H9 (cell line): ENCODE measurements around the gene DIP2C. TPM values are rescaled to one million over a fixed set of nuclear protein-coding genes. Genes with fewer than 3 reads are reported as not detected.

Source experiments
- DNase-seq: peaks from one replicate; pipeline ENCODE4 v3.0.0-alpha.2; 2017
- H2AFZ ChIP-seq: one replicate; pipeline ENCODE4 v1.6.1; 2013; ENCODE audit warnings: mild to moderate bottlenecking, low read length, control low read depth, moderate library complexity
- H2AK5ac ChIP-seq: 2 replicates; pipeline ENCODE4 v1.6.1; 2013; ENCODE audit warnings: low read length, control low read depth, mixed read lengths; ENCODE audit not compliant: insufficient read length
- H2BK120ac ChIP-seq: one replicate; pipeline ENCODE4 v1.6.1; 2013; ENCODE audit warnings: low read depth, mild to moderate bottlenecking, low read length, control low read depth, inconsistent platforms; ENCODE audit not compliant: poor library complexity, severe bottlenecking
- H2BK12ac ChIP-seq: 2 replicates; pipeline ENCODE4 v1.6.1; 2013; ENCODE audit warnings: low read length, control low read depth, mixed read lengths, low read depth; ENCODE audit not compliant: insufficient read length
- H2BK15ac ChIP-seq: 2 replicates; pipeline ENCODE4 v1.6.1; 2013; ENCODE audit warnings: low read depth, low read length, control low read depth
- H2BK20ac ChIP-seq: one replicate; pipeline ENCODE4 v1.6.1; 2013; ENCODE audit warnings: low read depth, mild to moderate bottlenecking, low read length, control low read depth, inconsistent platforms; ENCODE audit not compliant: poor library complexity, severe bottlenecking
- H2BK5ac ChIP-seq: 2 replicates; pipeline ENCODE4 v1.6.1; 2013; ENCODE audit warnings: low read length, control low read depth, mixed read lengths; ENCODE audit not compliant: insufficient read length
- H3K14ac ChIP-seq: 2 replicates; pipeline ENCODE4 v1.6.1; 2013; ENCODE audit warnings: low read length, control low read depth; ENCODE audit not compliant: insufficient read depth
- H3K18ac ChIP-seq: 2 replicates; pipeline ENCODE4 v1.6.1; 2013; ENCODE audit warnings: low read depth, mild to moderate bottlenecking, mixed read lengths, low read length, control low read depth; ENCODE audit not compliant: insufficient read length
- H3K23ac ChIP-seq: 2 replicates; pipeline ENCODE4 v1.6.1; 2013; ENCODE audit warnings: low read length, control low read depth, mixed read lengths, low read depth; ENCODE audit not compliant: insufficient read length
- H3K23me2 ChIP-seq: 2 replicates; pipeline ENCODE4 v1.6.1; 2013; ENCODE audit warnings: low read depth, mild to moderate bottlenecking, mixed read lengths, low read length, control low read depth; ENCODE audit not compliant: insufficient read length, poor library complexity, severe bottlenecking
- H3K27ac ChIP-seq: 2 replicates; pipeline ENCODE4 v1.5.1; 2013; ENCODE audit warnings: low read length, control low read depth, mixed read lengths, low read depth; ENCODE audit not compliant: insufficient read length
- H3K27me3 ChIP-seq: 2 replicates; pipeline ENCODE4 v1.6.1; 2013; ENCODE audit warnings: low read length, control low read depth, inconsistent platforms; ENCODE audit not compliant: insufficient read depth
- H3K4ac ChIP-seq: 2 replicates; pipeline ENCODE4 v1.6.1; 2013; ENCODE audit warnings: low read depth, mild to moderate bottlenecking, control low read depth, inconsistent platforms, low read length, moderate library complexity
- H3K4me1 ChIP-seq: 2 replicates; pipeline ENCODE4 v1.6.1; 2013; ENCODE audit warnings: low read length, control low read depth, inconsistent platforms; ENCODE audit not compliant: insufficient read depth
- H3K4me2 ChIP-seq: 2 replicates; pipeline ENCODE4 v1.6.1; 2013; ENCODE audit warnings: low read length, control low read depth, mixed read lengths; ENCODE audit not compliant: insufficient read length, insufficient read depth
- H3K56ac ChIP-seq: 2 replicates; pipeline ENCODE4 v1.6.1; 2013; ENCODE audit warnings: low read depth, mild to moderate bottlenecking, mixed read lengths, low read length, control low read depth; ENCODE audit not compliant: insufficient read length
- H3K79me1 ChIP-seq: 2 replicates; pipeline ENCODE4 v1.6.1; 2013; ENCODE audit warnings: low read depth, mild to moderate bottlenecking, moderate library complexity, low read length, control low read depth, inconsistent platforms; ENCODE audit not compliant: insufficient read depth, poor library complexity, severe bottlenecking
- H3K79me2 ChIP-seq: 2 replicates; pipeline ENCODE4 v1.6.1; 2013; ENCODE audit warnings: low read length, control low read depth, inconsistent platforms; ENCODE audit not compliant: insufficient read depth
- H3K9ac ChIP-seq: 2 replicates; pipeline ENCODE4 v1.6.1; 2013; ENCODE audit warnings: low read length, control low read depth, mixed read lengths; ENCODE audit not compliant: insufficient read length; ENCODE audit errors: extremely low read depth
- H3K9me3 ChIP-seq: one replicate; pipeline ENCODE4 v1.6.1; 2013; ENCODE audit warnings: low read depth, low read length, inconsistent platforms; ENCODE audit not compliant: control insufficient read depth
- H3T11ph ChIP-seq: one replicate; pipeline ENCODE4 v1.6.1; 2013; ENCODE audit warnings: mild to moderate bottlenecking, low read length, control low read depth, inconsistent platforms
- H4K20me1 ChIP-seq: one replicate; pipeline ENCODE4 v1.6.1; 2013; ENCODE audit not compliant: control insufficient read depth, insufficient read length, insufficient read depth
- H4K5ac ChIP-seq: 2 replicates; pipeline ENCODE4 v1.6.1; 2013; ENCODE audit warnings: low read depth, mild to moderate bottlenecking, mixed read lengths, low read length, control low read depth; ENCODE audit not compliant: insufficient read length
- H4K8ac ChIP-seq: replicated peaks from 2 replicates; pipeline ENCODE4 v1.6.1; 2013; ENCODE audit warnings: low read length, control low read depth, mixed read lengths, low read depth; ENCODE audit not compliant: insufficient read length
- H4K91ac ChIP-seq: 2 replicates; pipeline ENCODE4 v1.6.1; 2013; ENCODE audit warnings: low read depth, mild to moderate bottlenecking, moderate library complexity, mixed read lengths, low read length, control low read depth; ENCODE audit not compliant: insufficient read length
- H3K27ac Mint-ChIP-seq, 3 experiments: 2 replicates in 2 of 3; 3 replicates in 1 of 3; pipeline ENCODE4 v1.8.0; 2020 to 2021; ENCODE audit warnings: mixed read lengths in 3 of 3, mild to moderate bottlenecking in 1 of 3, moderate library complexity in 1 of 3
- H3K27me3 Mint-ChIP-seq: 2 replicates; pipeline ENCODE4 v1.8.0; 2021; ENCODE audit warnings: low read depth, mild to moderate bottlenecking, moderate library complexity, mixed read lengths
- H3K36me3 Mint-ChIP-seq, 3 experiments: 2 replicates in 2 of 3; 3 replicates in 1 of 3; pipeline ENCODE4 v1.8.0; 2020 to 2021; ENCODE audit warnings: low read depth in 3 of 3, mixed read lengths in 3 of 3; ENCODE audit not compliant: insufficient read depth in 1 of 3
- H3K4me1 Mint-ChIP-seq, 2 experiments: 2 replicates each; pipeline ENCODE4 v1.8.0; 2020; ENCODE audit warnings: mixed read lengths in 2 of 2
- H3K4me3 Mint-ChIP-seq, 2 experiments: 2 replicates in 1 of 2; 3 replicates in 1 of 2; pipeline ENCODE4 v1.8.0; 2020 to 2021; ENCODE audit warnings: mild to moderate bottlenecking in 2 of 2, mixed read lengths in 2 of 2, moderate library complexity in 1 of 2
- H3K9me3 Mint-ChIP-seq, 2 experiments: 2 replicates in 1 of 2; 3 replicates in 1 of 2; pipeline ENCODE4 v1.8.0; 2020; ENCODE audit warnings: mild to moderate bottlenecking in 2 of 2, mixed read lengths in 2 of 2, moderate library complexity in 1 of 2
- CTCF ChIP-seq: fragments of 200-600 bp; sonication (generic); conservative IDR thresholded peaks from 3 replicates; pipeline ENCODE4 v1.8.0; 2021; ENCODE audit warnings: antibody characterized with exemption, mild to moderate bottlenecking
- WGBS: extraction: QIAGEN DNeasy Blood & Tissue Kit; methylation state at CpG from one replicate; pipeline ENCODE4 v1.1.7; 2013; ENCODE audit warnings: missing lambda C conversion rate, low lambda C conversion rate, mixed read lengths; ENCODE audit not compliant: insufficient read length; ENCODE audit errors: extremely low coverage; 5-methylcytosine and 5-hydroxymethylcytosine counted together
- total RNA-seq: library from RNA; stranded (reverse); gene quantifications from 2 replicates; pipeline ENCODE4 v1.2.1, GENCODE V29; 2021

Gene DIP2C
- total RNA-seq, 1 experiment from 2014 or later: 7.9 TPM

DNA sequence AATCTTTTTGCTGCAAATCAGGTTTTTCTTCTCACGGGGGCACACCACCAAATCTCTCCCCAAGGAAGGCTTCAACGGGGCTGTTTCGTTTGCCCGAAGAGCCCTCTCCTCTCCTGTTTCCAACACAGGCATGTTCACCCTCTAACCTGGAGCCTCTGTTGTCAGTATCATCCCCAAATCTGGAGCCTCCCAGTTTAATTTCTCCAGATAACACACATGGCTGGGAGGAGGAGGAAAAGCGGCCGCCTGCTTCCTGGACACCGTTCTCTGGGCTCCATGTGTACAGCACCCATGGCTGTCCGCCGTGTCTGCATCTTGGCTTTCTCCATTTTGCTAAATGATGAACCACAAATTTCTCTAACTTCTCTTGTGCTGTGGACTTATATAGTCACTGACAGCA lies 214.5 kb downstream of the DIP2C start:
- TF ChIP-seq CTCF: no peak
- no peak overlapping the region for H3T11ph ChIP-seq
- DNase-seq: no peak
- H2BK5ac ChIP-seq: no peak overlapping the region
- H3K4me1 Mint-ChIP-seq: peaks cover 10 to 14% of the 10 kb centered on the region in 2 experiments
- H3K18ac ChIP-seq: no peak overlapping the region
- H3K4me3 Mint-ChIP-seq: no peak overlapping the region
- no peaks in the 10 kb centered on the region for H3K79me1 ChIP-seq
- H3K4me1 ChIP-seq: no peaks in the 10 kb centered on the region
- H3K23ac ChIP-seq: no peak overlapping the region
- H3K23me2 ChIP-seq: no peaks in the 10 kb centered on the region
- WGBS: no CpG with 5 or more reads among the region's 9 CpGs
- no peak overlapping the region for H3K4me2 ChIP-seq
- no peak overlapping the region for H3K27ac ChIP-seq
- no peak overlapping the region for H2AK5ac ChIP-seq
- no peaks in the 10 kb centered on the region for H3K79me2 ChIP-seq
- H3K9me3 Mint-ChIP-seq: peaks cover 12 to 17% of the 10 kb centered on the region in 2 experiments
- H2AFZ ChIP-seq: no peak overlapping the region
- H3K36me3 Mint-ChIP-seq: peaks cover 8 to 26% (median 15%) of the 10 kb centered on the region in 3 experiments
- no peak overlapping the region for H3K9ac ChIP-seq
- no peaks in the 10 kb centered on the region for H3K27me3 ChIP-seq
- H2BK12ac ChIP-seq: no peak overlapping the region
- no peak overlapping the region for H2BK15ac ChIP-seq
- H4K5ac ChIP-seq: no peak overlapping the region
- H3K4ac ChIP-seq: no peak overlapping the region
- no peak overlapping the region for H2BK20ac ChIP-seq
- H3K56ac ChIP-seq: no peak overlapping the region
- peaks cover 3% of the 10 kb centered on the region; the same call in 1 of the 2 replicates for H3K27me3 Mint-ChIP-seq
- H4K91ac ChIP-seq: no peak overlapping the region
- H3K27ac Mint-ChIP-seq: no peak overlapping the region
- no peak overlapping the region for H2BK120ac ChIP-seq
- H4K8ac ChIP-seq: no peak overlapping the region
- peaks cover 3% of the 10 kb centered on the region for H4K20me1 ChIP-seq
- no peaks in the 10 kb centered on the region for H3K9me3 ChIP-seq
- H3K14ac ChIP-seq: no peak overlapping the region
